Keratinocyte (primary cell): ENCODE data around the gene DIAPH3. TPM values are rescaled to one million over a fixed set of nuclear protein-coding genes. Genes with fewer than 3 reads are reported as not detected.

Source experiments
- DNase-seq: peaks from one replicate; pipeline ENCODE4 v3.0.0-alpha.2; 2011; ENCODE audit warnings: low read depth, missing footprints, low spot score
- FAIRE-seq: peaks from 2 replicates; lab custom pipeline; 2011; peaks lifted over from hg19 to GRCh38; lab: Jason Lieb, UNC
- H2AFZ ChIP-seq: 2 replicates; pipeline ENCODE4 v1.6.0; 2012; ENCODE audit warnings: low read length, control low read depth, inconsistent platforms; ENCODE audit not compliant: control insufficient read depth
- H3K27ac ChIP-seq: 2 replicates; pipeline ENCODE4 v1.5.1; 2011; ENCODE audit warnings: low read length; ENCODE audit not compliant: control insufficient read depth, insufficient read depth
- H3K27me3 ChIP-seq: 3 replicates; pipeline ENCODE4 v1.6.0; 2011; ENCODE audit warnings: low read length; ENCODE audit not compliant: control insufficient read depth, insufficient read depth; ENCODE audit errors: extremely low read depth
- H3K36me3 ChIP-seq, 2 experiments: 2 replicates in 1 of 2; 3 replicates in 1 of 2; pipeline ENCODE4 v1.5.1; 2011; ENCODE audit warnings: low read length in 2 of 2, mild to moderate bottlenecking in 1 of 2; ENCODE audit not compliant: control insufficient read depth in 2 of 2, insufficient read depth in 2 of 2; ENCODE audit errors: extremely low read depth in 1 of 2
- H3K4me1 ChIP-seq: 3 replicates; pipeline ENCODE4 v1.5.1; 2011; ENCODE audit warnings: low read length; ENCODE audit not compliant: control insufficient read depth, insufficient read depth; ENCODE audit errors: extremely low read depth
- H3K4me2 ChIP-seq: 3 replicates; pipeline ENCODE4 v1.6.0; 2011; ENCODE audit warnings: low read depth, low read length; ENCODE audit not compliant: control insufficient read depth, insufficient read depth; ENCODE audit errors: extremely low read depth
- H3K4me3 ChIP-seq, 3 experiments: fragments of 200-600 bp in 1 of 3; sonication (generic) in 1 of 3; 2 replicates in 2 of 3; 3 replicates in 1 of 3; pipeline ENCODE4 v1.5.1; 2011 to 2016; ENCODE audit warnings: low read length in 3 of 3, mild to moderate bottlenecking in 3 of 3, control low read depth in 2 of 3, inconsistent platforms in 1 of 3, low read depth in 1 of 3, mixed read lengths in 1 of 3, mixed run types in 1 of 3, moderate library complexity in 1 of 3; ENCODE audit not compliant: control insufficient read depth in 2 of 3, insufficient read depth in 2 of 3; ENCODE audit errors: extremely low read depth in 1 of 3
- H3K79me2 ChIP-seq: 2 replicates; pipeline ENCODE4 v1.6.0; 2012; ENCODE audit warnings: low read length; ENCODE audit not compliant: control insufficient read depth, insufficient read depth
- H3K9ac ChIP-seq: 3 replicates; pipeline ENCODE4 v1.6.0; 2011; ENCODE audit warnings: low read length; ENCODE audit not compliant: control insufficient read depth, insufficient read depth; ENCODE audit errors: extremely low read depth
- H3K9me1 ChIP-seq: 3 replicates; pipeline ENCODE4 v1.6.0; 2011; ENCODE audit warnings: low read length; ENCODE audit not compliant: control insufficient read depth, insufficient read depth; ENCODE audit errors: extremely low read depth
- H3K9me3 ChIP-seq: 2 replicates; pipeline ENCODE4 v1.5.1; 2012; ENCODE audit warnings: low read depth, low read length; ENCODE audit not compliant: control insufficient read depth
- H4K20me1 ChIP-seq: 3 replicates; pipeline ENCODE4 v1.6.0; 2011; ENCODE audit warnings: low read length; ENCODE audit not compliant: control insufficient read depth, insufficient read depth; ENCODE audit errors: extremely low read depth
- CTCF ChIP-seq, 3 experiments: IDR thresholded peaks in 1 of 3; conservative IDR thresholded peaks in 1 of 3; optimal IDR thresholded peaks in 1 of 3; 2 replicates in 2 of 3; 3 replicates in 1 of 3; pipeline versions ENCODE3 to v1.5.1; 2011; ENCODE audit warnings: low read length in 3 of 3, mild to moderate bottlenecking in 3 of 3, moderate library complexity in 2 of 3, control low read depth in 1 of 3, inconsistent platforms in 1 of 3; ENCODE audit not compliant: insufficient read depth in 2 of 3; ENCODE audit errors: extremely low read depth in 1 of 3
- EZH2 ChIP-seq: IDR thresholded peaks from one replicate; pipeline ENCODE4 v1.6.1; 2012; ENCODE audit warnings: inconsistent platforms, mild to moderate bottlenecking, low read length, moderate library complexity
- dilution Hi-C: fragments of 300-500 bp; cut with MboI; formaldehyde crosslinking; loops from one replicate; pipeline ENCODE4 v1.7.0; 2020; ENCODE audit warnings: low sequenced_read_pairs; ENCODE audit not compliant: extremely low pct_ligation_motif_present
- polyA plus RNA-seq, 5 experiments: library from polyadenylated mRNA; depleted of rRNA in 3 of 5; stranded (reverse) in 3 of 5; stranded (forward) in 1 of 5; unstranded in 1 of 5; fragments of >200 nt; gene quantifications; 1 replicate in 1 of 5; 2 replicates in 3 of 5; 3 replicates in 1 of 5; pipeline versions ENCODE4 v1.2.1 to v1.2.3, GENCODE V29; 2011 to 2012; ENCODE audit warnings: missing spikeins in 2 of 5, low read depth in 1 of 5, low replicate concordance in 1 of 5

Gene DIAPH3
- polyA plus RNA-seq, 1 donor (not counting 4 experiments of a cell fraction or from before 2014, with no cell fraction given), result 9.0 TPM

GRCh38 chr13:59677430-59677829, 486.3 kb downstream of the DIAPH3 start:
- H3K4me1 ChIP-seq, result peaks cover 3% of the 10 kb centered on the region
- no peak overlapping the region for H3K4me3 ChIP-seq
- TF ChIP-seq CTCF (optimal IDR thresholded peaks at IDR 0.05 in 1 of 3, IDR thresholded peaks at IDR 0.05 in 1 of 3, conservative IDR thresholded peaks at IDR 0.05 in 1 of 3; ENCODE audit: extremely low read depth in 1 of 3, insufficient read depth in 2 of 3, low read length in 3 of 3) (no peak), EZH2 (no peak)
- DNase-seq (no peak), FAIRE-seq (no peak)
- H3K79me2 ChIP-seq, result no peaks in the 10 kb centered on the region
- dilution Hi-C loops, result no loop called here
- no peak overlapping the region for H2AFZ ChIP-seq
- H4K20me1 ChIP-seq, result no peaks in the 10 kb centered on the region
- H3K9me3 ChIP-seq, result no peaks in the 10 kb centered on the region
- H3K27me3 ChIP-seq, result no peaks in the 10 kb centered on the region
- no peak overlapping the region for H3K27ac ChIP-seq
- no peak overlapping the region for H3K4me2 ChIP-seq
- no peaks in the 10 kb centered on the region for H3K9me1 ChIP-seq
- no peak overlapping the region for H3K9ac ChIP-seq
- H3K36me3 ChIP-seq, result no peaks in the 10 kb centered on the region

GRCh38 chr13:59674616-59675015, 489.1 kb downstream of the DIAPH3 start:
- H2AFZ ChIP-seq, result no peak overlapping the region

More at GRCh38 chr13:59674616-59675015, 489.1 kb downstream of the DIAPH3 start:
- no peak overlapping the region for H3K4me2 ChIP-seq
- DNase-seq (no peak), FAIRE-seq (no peak)
- no peaks in the 10 kb centered on the region for H3K36me3 ChIP-seq
- no peaks in the 10 kb centered on the region for H3K9me3 ChIP-seq
- H3K4me1 ChIP-seq, result no peaks in the 10 kb centered on the region
- no peaks in the 10 kb centered on the region for H3K79me2 ChIP-seq
- dilution Hi-C loops, result no loop called here
- no peak overlapping the region for H3K4me3 ChIP-seq
- TF ChIP-seq CTCF (optimal IDR thresholded peaks at IDR 0.05 in 1 of 3, IDR thresholded peaks at IDR 0.05 in 1 of 3, conservative IDR thresholded peaks at IDR 0.05 in 1 of 3; ENCODE audit: extremely low read depth in 1 of 3, insufficient read depth in 2 of 3, low read length in 3 of 3) (no peak), EZH2 (no peak)
- no peak overlapping the region for H3K9ac ChIP-seq
- no peak overlapping the region for H3K27ac ChIP-seq
- H3K9me1 ChIP-seq, result no peaks in the 10 kb centered on the region
- H3K27me3 ChIP-seq, result no peaks in the 10 kb centered on the region
- no peaks in the 10 kb centered on the region for H4K20me1 ChIP-seq
